IMR-90 (cell line): ENCODE measurements around the gene MEIKIN. TPM values are rescaled to one million over a fixed set of nuclear protein-coding genes. Genes with fewer than 3 reads are reported as not detected.

Source experiments
- ATAC-seq: fragments of 200-7000 bp; cut with Tn5 transposase; 2 replicates; pipeline ENCODE4 v1.9.1; 2020; ENCODE audit warnings: low read depth, mild to moderate bottlenecking, moderate library complexity
- BruUV-seq: library from RNA; stranded (reverse); fragments of 400-500 nt; replicated peaks from 2 replicates; lab custom pipeline; 2021; lab: Mats Ljungman, UMichigan
- CTCF ChIA-PET: fragments of 300-600 bp; formaldehyde crosslinking; extraction: SDS; loops from one replicate; lab custom pipeline; 2021; ENCODE audit warnings: antibody characterized with exemption; lab: Yijun Ruan, JAX
- POLR2A ChIA-PET: fragments of 300-600 bp; sonication (Branson Sonifier 250); formaldehyde crosslinking; loops from one replicate; lab custom pipeline; 2022; ENCODE audit warnings: antibody characterized with exemption; ENCODE audit not compliant: unreplicated experiment; lab: Charles Lee
- DNase-seq: peaks from one replicate; pipeline ENCODE4 v3.0.0; 2013
- H2AFZ ChIP-seq: replicated peaks from 2 replicates; pipeline ENCODE3; 2013; ENCODE audit warnings: low read length, mild to moderate bottlenecking; ENCODE audit not compliant: poor library complexity
- H2AK5ac ChIP-seq: 2 replicates; pipeline ENCODE4 v1.6.1; 2013; ENCODE audit warnings: low read depth, low read length, inconsistent platforms
- H2AK9ac ChIP-seq: replicated peaks from 2 replicates; pipeline ENCODE3; 2013; ENCODE audit warnings: mild to moderate bottlenecking, low read depth, low read length, moderate library complexity; ENCODE audit not compliant: poor library complexity
- H2BK120ac ChIP-seq: 2 replicates; pipeline ENCODE4 v1.6.1; 2013; ENCODE audit warnings: low read depth, low read length, inconsistent platforms
- H2BK15ac ChIP-seq: 3 replicates; pipeline ENCODE4 v1.6.1; 2013; ENCODE audit warnings: low read depth, low read length, inconsistent platforms
- H2BK20ac ChIP-seq: 2 replicates; pipeline ENCODE4 v1.6.1; 2013; ENCODE audit warnings: low read depth, mild to moderate bottlenecking, inconsistent platforms, low read length, moderate library complexity
- H2BK5ac ChIP-seq: 2 replicates; pipeline ENCODE4 v1.6.1; 2013; ENCODE audit warnings: mild to moderate bottlenecking, low read depth, low read length, inconsistent platforms; ENCODE audit not compliant: poor library complexity, severe bottlenecking
- H3K14ac ChIP-seq: replicated peaks from 2 replicates; pipeline ENCODE4 v1.6.1; 2013; ENCODE audit warnings: low read depth, low read length, inconsistent platforms
- H3K18ac ChIP-seq: 2 replicates; pipeline ENCODE4 v1.6.1; 2013; ENCODE audit warnings: low read depth, low read length, control low read depth
- H3K23ac ChIP-seq: 2 replicates; pipeline ENCODE4 v1.6.1; 2013; ENCODE audit warnings: low read depth, low read length, inconsistent platforms
- H3K27ac ChIP-seq: 2 replicates; pipeline ENCODE4 v1.5.1; 2013; ENCODE audit warnings: mild to moderate bottlenecking, control low read depth, low read length; ENCODE audit not compliant: insufficient read depth
- H3K27me3 ChIP-seq: 2 replicates; pipeline ENCODE4 v1.6.1; 2013; ENCODE audit warnings: low read length; ENCODE audit not compliant: control insufficient read depth, insufficient read depth
- H3K36me3 ChIP-seq: 2 replicates; pipeline ENCODE4 v1.6.1; 2013; ENCODE audit warnings: low read length, mixed read lengths; ENCODE audit not compliant: control insufficient read depth, insufficient read depth
- H3K4ac ChIP-seq: 2 replicates; pipeline ENCODE4 v1.6.1; 2013; ENCODE audit warnings: low read depth, low read length, inconsistent platforms
- H3K4me1 ChIP-seq: 2 replicates; pipeline ENCODE4 v1.6.1; 2013; ENCODE audit warnings: low read length, mixed read lengths; ENCODE audit not compliant: control insufficient read depth, insufficient read depth
- H3K4me2 ChIP-seq: 2 replicates; pipeline ENCODE4 v1.6.1; 2013; ENCODE audit warnings: low read depth, mild to moderate bottlenecking, control low read depth, low read length, moderate library complexity
- H3K4me3 ChIP-seq: 2 replicates; pipeline ENCODE4 v1.5.1; 2013; ENCODE audit warnings: low read depth, mild to moderate bottlenecking, control low read depth, low read length, moderate library complexity; ENCODE audit not compliant: insufficient read depth
- H3K56ac ChIP-seq: 2 replicates; pipeline ENCODE4 v1.6.1; 2013; ENCODE audit warnings: low read length, inconsistent platforms; ENCODE audit not compliant: insufficient read depth; ENCODE audit errors: extremely low read depth
- H3K79me1 ChIP-seq, 2 experiments: 2 replicates each; pipeline ENCODE4 v1.6.1; 2013; ENCODE audit warnings: low read length in 2 of 2, inconsistent platforms in 1 of 2, low read depth in 1 of 2
- H3K9ac ChIP-seq: 2 replicates; pipeline ENCODE4 v1.6.1; 2013; ENCODE audit warnings: low read depth, low read length, control low read depth
- H3K9me1 ChIP-seq: 2 replicates; pipeline ENCODE4 v1.6.1; 2013; ENCODE audit warnings: low read length, inconsistent platforms; ENCODE audit not compliant: insufficient read depth
- H3K9me3 ChIP-seq: 2 replicates; pipeline ENCODE4 v1.6.1; 2013; ENCODE audit warnings: low read length; ENCODE audit not compliant: control insufficient read depth, insufficient read depth
- H4K20me1 ChIP-seq: 2 replicates; pipeline ENCODE4 v1.6.1; 2013; ENCODE audit warnings: low read length, inconsistent platforms; ENCODE audit not compliant: insufficient read depth
- H4K5ac ChIP-seq: 2 replicates; pipeline ENCODE4 v1.6.1; 2013; ENCODE audit warnings: mild to moderate bottlenecking, low read depth, low read length, control low read depth
- H4K8ac ChIP-seq, 2 experiments: 2 replicates each; pipeline ENCODE4 v1.6.1; 2013; ENCODE audit warnings: low read depth in 2 of 2, low read length in 2 of 2, control low read depth in 1 of 2, inconsistent platforms in 1 of 2
- H4K91ac ChIP-seq: 2 replicates; pipeline ENCODE4 v1.6.1; 2013; ENCODE audit warnings: low read depth, low read length, inconsistent platforms; ENCODE audit not compliant: insufficient read depth
- BHLHE40 ChIP-seq: fragments of 150-350 bp; IDR thresholded peaks from 2 replicates; pipeline ENCODE4 v1.6.1; 2016; ENCODE audit warnings: mild to moderate bottlenecking, low read depth, low read length
- CEBPB ChIP-seq: IDR thresholded peaks from 2 replicates; pipeline ENCODE4 v1.6.1; 2012; ENCODE audit warnings: low read depth, low read length, improper control_type of control experiment
- CHD1 ChIP-seq: IDR thresholded peaks from 2 replicates; pipeline ENCODE4 v1.6.1; 2012; ENCODE audit warnings: low read depth, low read length, improper control_type of control experiment
- FOS ChIP-seq: fragments of 150-350 bp; IDR thresholded peaks from 2 replicates; pipeline ENCODE4 v1.6.1; 2016; ENCODE audit warnings: low read depth, low read length
- MAZ ChIP-seq: IDR thresholded peaks from 2 replicates; pipeline ENCODE4 v1.6.1; 2012; ENCODE audit warnings: low read depth, mild to moderate bottlenecking, low read length, improper control_type of control experiment, moderate library complexity, borderline replicate concordance
- NFE2L2 ChIP-seq: fragments of 150-350 bp; IDR thresholded peaks from 2 replicates; pipeline ENCODE4 v1.6.1; 2016; ENCODE audit warnings: low read depth, mild to moderate bottlenecking, low read length
- POLR2A ChIP-seq: IDR thresholded peaks from 2 replicates; pipeline ENCODE4 v1.6.1; 2012; ENCODE audit warnings: mild to moderate bottlenecking, low read depth, low read length
- RAD21 ChIP-seq: IDR thresholded peaks from 2 replicates; pipeline ENCODE4 v1.6.1; 2012; ENCODE audit warnings: low read length, improper control_type of control experiment
- RFX5 ChIP-seq: IDR thresholded peaks from 2 replicates; pipeline ENCODE4 v1.8.0; 2012; ENCODE audit warnings: low read depth, mild to moderate bottlenecking, low read length, moderate library complexity
- SMC3 ChIP-seq: fragments of 150-350 bp; IDR thresholded peaks from 2 replicates; pipeline ENCODE4 v1.6.1; 2016; ENCODE audit warnings: low read depth, mild to moderate bottlenecking, antibody characterized with exemption, low read length, moderate library complexity
- USF2 ChIP-seq: fragments of 150-350 bp; IDR thresholded peaks from 2 replicates; pipeline ENCODE4 v1.6.1; 2017; ENCODE audit warnings: mild to moderate bottlenecking, antibody characterized with exemption, low read length, low read depth
- WGBS, 2 experiments: methylation state at CpG; one replicate each; pipeline versions ENCODE4 v1.1.5 to v1.1.7; 2013; ENCODE audit warnings: missing lambda C conversion rate in 2 of 2; ENCODE audit not compliant: insufficient read length in 1 of 2; ENCODE audit errors: extremely low coverage in 2 of 2; 5-methylcytosine and 5-hydroxymethylcytosine counted together
- dilution Hi-C: fragments of 300-500 bp; cut with HindIII; formaldehyde crosslinking; loops from one replicate; pipeline ENCODE4 v1.14.3; 2018; ENCODE audit warnings: low sequenced_read_pairs; ENCODE audit not compliant: unreplicated experiment
- in situ Hi-C: fragments of 300-500 bp; cut with MboI; formaldehyde crosslinking; loops from 3 replicates; pipeline ENCODE4 v1.14.3; 2019; ENCODE audit warnings: low sequenced_read_pairs, inconsistent platforms, mixed read lengths
- intact Hi-C: fragments of 100-400 bp; cut with micrococcal nuclease; formaldehyde crosslinking; loops from 2 replicates; pipeline ENCODE4 v1.10.0; 2022
- polyA plus RNA-seq, 3 experiments: library from polyadenylated mRNA; depleted of rRNA; stranded (reverse); fragments of >200 nt; gene quantifications; 2 replicates each; pipeline ENCODE4 v1.2.3, GENCODE V29; 2012; ENCODE audit warnings: low replicate concordance in 1 of 3
- total RNA-seq: library from RNA; depleted of rRNA; stranded (reverse); fragments of >200 nt; gene quantifications from 2 replicates; pipeline ENCODE4 v1.2.3, GENCODE V29; 2012
- TF ChIP-seq, protein P1 (sequence below): conservative IDR thresholded peaks from 2 replicates; pipeline ENCODE4 v1.5.1; 2012; ENCODE audit warnings: mild to moderate bottlenecking, low read depth, low read length, improper control_type of control experiment
- TF ChIP-seq, protein P2 (sequence below): fragments of 150-350 bp; IDR thresholded peaks from 2 replicates; pipeline ENCODE4 v1.6.1; 2016; ENCODE audit warnings: low read depth, mild to moderate bottlenecking, low read length, moderate library complexity, borderline replicate concordance

MEIKIN gene
- total and polyA plus RNA-seq, 2 of the 4 experiments (the other 2 are of a cell fraction), result not detected

DNA sequence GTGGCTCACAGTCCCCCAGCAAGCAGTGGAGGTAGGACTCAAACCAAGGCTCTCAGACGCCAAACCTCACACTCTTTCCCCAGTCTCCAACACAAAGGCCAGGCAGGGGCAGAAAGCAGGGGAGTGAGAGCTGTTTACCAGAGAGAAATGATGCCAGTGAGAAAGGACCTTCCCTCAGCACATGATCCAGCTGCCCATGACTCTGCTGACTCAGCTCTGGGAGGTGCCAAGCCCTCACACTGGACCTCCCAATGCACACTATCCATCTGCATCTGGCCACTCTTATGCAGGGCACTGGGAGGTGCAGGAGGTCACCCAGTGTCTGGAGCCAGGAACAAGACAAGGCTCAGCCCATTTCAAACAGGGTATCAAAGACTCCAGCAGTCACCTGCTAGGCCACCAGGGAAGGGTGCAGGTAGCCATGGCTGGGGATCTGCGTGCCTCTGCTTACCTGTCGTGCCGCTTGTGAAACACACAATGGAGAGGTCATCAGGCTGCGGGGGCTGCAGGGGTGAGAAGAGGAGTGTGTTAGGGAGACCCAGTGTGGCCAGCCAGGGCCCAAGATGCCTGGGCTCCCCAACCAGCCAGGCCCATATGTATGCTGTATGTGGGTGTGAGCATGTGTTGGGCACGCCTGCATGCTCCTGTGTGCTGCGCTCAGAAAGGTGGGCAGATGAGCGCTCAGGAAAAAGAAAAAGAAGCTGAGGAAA is 39.6 kb upstream of the MEIKIN start:
- Histone ChIP-seq H3K9me3 (no peaks in the 10 kb centered on the region), H3K9me1 (no peaks in the 10 kb centered on the region), H2BK15ac (no peak overlapping the region), H2BK20ac (no peak overlapping the region), H2AFZ (no peak overlapping the region), H3K14ac (no peak overlapping the region), H2AK5ac (no peak overlapping the region), H2BK120ac (no peak overlapping the region), H3K18ac (no peak overlapping the region), H3K27ac (no peak overlapping the region), H4K20me1 (no peaks in the 10 kb centered on the region), H3K4ac (no peak overlapping the region), H4K8ac (no peak overlapping the region), H3K9ac (no peak overlapping the region), H3K36me3 (no peaks in the 10 kb centered on the region), H4K5ac (no peak overlapping the region), H4K91ac (no peak overlapping the region), H3K56ac (no peak overlapping the region), H3K79me1 (no peaks in the 10 kb centered on the region), H3K4me1 (no peaks in the 10 kb centered on the region), H3K27me3 (peaks cover 16% of the 10 kb centered on the region), H3K4me3 (no peak overlapping the region), H3K23ac (no peak overlapping the region), H2BK5ac (no peak overlapping the region), H3K4me2 (no peak overlapping the region), H2AK9ac (no peak overlapping the region)
- no TSS peak for BruUV-seq
- ChIA-PET CTCF (no interaction called here), POLR2A (no interaction called here)
- WGBS, 2 experiments, result 75% methylated on average over 2 of the region's 8 CpGs; no CpG with 5 or more reads in 1 of the 2 experiments
- ATAC-seq (no peak), DNase-seq (no peak)
- in situ Hi-C loops (no loop called here), intact Hi-C loops (no loop called here), dilution Hi-C loops (no loop called here)
- TF ChIP-seq NFE2L2, result no peak
- TF ChIP-seq SMC3, result no peak
- TF ChIP-seq, protein P1, sequence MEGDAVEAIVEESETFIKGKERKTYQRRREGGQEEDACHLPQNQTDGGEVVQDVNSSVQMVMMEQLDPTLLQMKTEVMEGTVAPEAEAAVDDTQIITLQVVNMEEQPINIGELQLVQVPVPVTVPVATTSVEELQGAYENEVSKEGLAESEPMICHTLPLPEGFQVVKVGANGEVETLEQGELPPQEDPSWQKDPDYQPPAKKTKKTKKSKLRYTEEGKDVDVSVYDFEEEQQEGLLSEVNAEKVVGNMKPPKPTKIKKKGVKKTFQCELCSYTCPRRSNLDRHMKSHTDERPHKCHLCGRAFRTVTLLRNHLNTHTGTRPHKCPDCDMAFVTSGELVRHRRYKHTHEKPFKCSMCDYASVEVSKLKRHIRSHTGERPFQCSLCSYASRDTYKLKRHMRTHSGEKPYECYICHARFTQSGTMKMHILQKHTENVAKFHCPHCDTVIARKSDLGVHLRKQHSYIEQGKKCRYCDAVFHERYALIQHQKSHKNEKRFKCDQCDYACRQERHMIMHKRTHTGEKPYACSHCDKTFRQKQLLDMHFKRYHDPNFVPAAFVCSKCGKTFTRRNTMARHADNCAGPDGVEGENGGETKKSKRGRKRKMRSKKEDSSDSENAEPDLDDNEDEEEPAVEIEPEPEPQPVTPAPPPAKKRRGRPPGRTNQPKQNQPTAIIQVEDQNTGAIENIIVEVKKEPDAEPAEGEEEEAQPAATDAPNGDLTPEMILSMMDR, result no peak
- TF ChIP-seq CEBPB, result no peak
- no peak for TF ChIP-seq RFX5
- no peak for TF ChIP-seq FOS
- TF ChIP-seq, protein P2, sequence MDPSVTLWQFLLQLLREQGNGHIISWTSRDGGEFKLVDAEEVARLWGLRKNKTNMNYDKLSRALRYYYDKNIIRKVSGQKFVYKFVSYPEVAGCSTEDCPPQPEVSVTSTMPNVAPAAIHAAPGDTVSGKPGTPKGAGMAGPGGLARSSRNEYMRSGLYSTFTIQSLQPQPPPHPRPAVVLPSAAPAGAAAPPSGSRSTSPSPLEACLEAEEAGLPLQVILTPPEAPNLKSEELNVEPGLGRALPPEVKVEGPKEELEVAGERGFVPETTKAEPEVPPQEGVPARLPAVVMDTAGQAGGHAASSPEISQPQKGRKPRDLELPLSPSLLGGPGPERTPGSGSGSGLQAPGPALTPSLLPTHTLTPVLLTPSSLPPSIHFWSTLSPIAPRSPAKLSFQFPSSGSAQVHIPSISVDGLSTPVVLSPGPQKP, result no peak
- no peak for TF ChIP-seq RAD21
- TF ChIP-seq USF2, result no peak
- no peak for TF ChIP-seq CHD1
- no peak for TF ChIP-seq POLR2A
- no peak for TF ChIP-seq MAZ
- TF ChIP-seq BHLHE40, result no peak
